Measurements from ENCODE around the gene LAMA3. TPM values are rescaled to one million over a fixed set of nuclear protein-coding genes. Genes with fewer than 3 reads are reported as not detected.

Gene LAMA3
- total and polyA plus RNA-seq, 9 donors, result 2.9 to 44.9 (median 14.8) TPM

- no peak for DNase-seq
- no peaks in the 10 kb centered on the region for H3K4me1 ChIP-seq (ENCODE audit: insufficient read depth)
- TF ChIP-seq EP300 (IDR thresholded peaks at IDR 0.05) (no peak), POLR2A (IDR thresholded peaks at IDR 0.05) (no peak), CTCF (IDR thresholded peaks at IDR 0.05) (no peak)
- intact Hi-C loops (cut with DNase I), result no loop called here
- H3K27ac ChIP-seq, result no peak overlapping the region
- WGBS, 3 donors, result 82 to 86% (median 82%) methylated on average over 6 of the region's 6 CpGs
- H3K36me3 ChIP-seq, result no peaks in the 10 kb centered on the region
- no peaks in the 10 kb centered on the region for H3K27me3 ChIP-seq
- H3K4me3 ChIP-seq, result no peak overlapping the region
- no peaks in the 10 kb centered on the region for H3K9me3 ChIP-seq
Measured at GRCh38 chr18:23936381-23936958, 247.2 kb downstream of the LAMA3 start.

GRCh38 chr18:23938043-23938756, 248.9 kb downstream of the LAMA3 start:
- Histone ChIP-seq H3K4me1 (ENCODE audit: insufficient read depth) (no peaks in the 10 kb centered on the region), H3K27ac (no peak overlapping the region), H3K36me3 (no peaks in the 10 kb centered on the region), H3K4me3 (no peak overlapping the region), H3K27me3 (no peaks in the 10 kb centered on the region), H3K9me3 (no peaks in the 10 kb centered on the region)
- TF ChIP-seq CTCF (IDR thresholded peaks at IDR 0.05) (no peak), EP300 (IDR thresholded peaks at IDR 0.05) (no peak), POLR2A (IDR thresholded peaks at IDR 0.05) (no peak)
- no peak for DNase-seq
- intact Hi-C loops (cut with DNase I), result no loop called here
- 89 to 94% (median 93%) methylated on average over 11 of the region's 11 CpGs for WGBS, 3 donors

GRCh38 chr18:23938901-23939341, 249.7 kb downstream of the LAMA3 start:
- no peak for TF ChIP-seq CTCF (IDR thresholded peaks at IDR 0.05)
- no peak for TF ChIP-seq EP300 (IDR thresholded peaks at IDR 0.05)
- no peak for TF ChIP-seq POLR2A (IDR thresholded peaks at IDR 0.05)
- WGBS, 3 donors, result 84 to 91% (median 91%) methylated on average over 5 of the region's 5 CpGs
- H3K36me3 ChIP-seq, result no peaks in the 10 kb centered on the region
- H3K9me3 ChIP-seq, result no peaks in the 10 kb centered on the region
- H3K27me3 ChIP-seq, result no peaks in the 10 kb centered on the region
- intact Hi-C loops (cut with DNase I), result no loop called here
- H3K4me3 ChIP-seq, result no peak overlapping the region
- H3K4me1 ChIP-seq (ENCODE audit: insufficient read depth), result no peaks in the 10 kb centered on the region
- no peak overlapping the region for H3K27ac ChIP-seq
- DNase-seq, result no peak

- WGBS, 3 donors, result 82 to 86% (median 84%) methylated on average over 4 of the region's 4 CpGs
- H3K4me1 ChIP-seq (ENCODE audit: insufficient read depth), result no peaks in the 10 kb centered on the region
- no peaks in the 10 kb centered on the region for H3K9me3 ChIP-seq
- no peak for DNase-seq
- no peak overlapping the region for H3K27ac ChIP-seq
- H3K36me3 ChIP-seq, result no peaks in the 10 kb centered on the region
- TF ChIP-seq EP300 (IDR thresholded peaks at IDR 0.05) (no peak), CTCF (IDR thresholded peaks at IDR 0.05) (no peak), POLR2A (IDR thresholded peaks at IDR 0.05) (no peak)
- H3K27me3 ChIP-seq, result no peaks in the 10 kb centered on the region
- no peak overlapping the region for H3K4me3 ChIP-seq
- intact Hi-C loops (cut with DNase I), result no loop called here
Measured at GRCh38 chr18:23939366-23939765, 250.1 kb downstream of the LAMA3 start.
